ENCODE results near the gene CPEB3. TPM values are rescaled to one million over a fixed set of nuclear protein-coding genes. Genes with fewer than 3 reads are reported as not detected.

CPEB3 gene
- total and polyA plus RNA-seq, 2 donors (not counting 1 experiment from before 2014, with no cell fraction given): 0.37 to 0.66 TPM

GRCh38 chr10:92125144-92125543 is 165.7 kb downstream of the CPEB3 start:
- no peak overlapping the region for H3K9ac ChIP-seq (ENCODE audit: insufficient read depth, low read length)
- peaks cover 6% of the 10 kb centered on the region for H3K4me1 ChIP-seq (ENCODE audit: control insufficient read depth, extremely low read depth, insufficient read depth, low read length)
- no peak overlapping the region for H2AFZ ChIP-seq (ENCODE audit: low read length)
- no peak for TF ChIP-seq EZH2 (IDR thresholded peaks at IDR 0.05; ENCODE audit: low read length, missing control alignments)
- no peak for TF ChIP-seq CTCF (conservative IDR thresholded peaks at IDR 0.05 in 1 of 2, IDR thresholded peaks at IDR 0.05 in 1 of 2; ENCODE audit: low read depth in 1 of 2, low read length in 2 of 2)
- H3K4me2 ChIP-seq (ENCODE audit: extremely low read depth, insufficient read depth, low read length): peak overlapping the region; percentile 5
- H3K4me3 ChIP-seq (replicated peaks in 1 of 4; ENCODE audit: control extremely low read depth in 1 of 4, insufficient read depth in 1 of 4, low read depth in 3 of 4, low read length in 4 of 4): no peak overlapping the region
- no peaks in the 10 kb centered on the region for H3K27me3 ChIP-seq (ENCODE audit: control insufficient read depth, insufficient read depth, low read length)
- no peaks in the 10 kb centered on the region for H4K20me1 ChIP-seq (ENCODE audit: control insufficient read depth, extremely low read depth, insufficient read depth, low read length)
- H3K36me3 ChIP-seq (ENCODE audit: control insufficient read depth, insufficient read depth, low read length): no peaks in the 10 kb centered on the region
- H3K27ac ChIP-seq (ENCODE audit: insufficient read depth, low read length): no peak overlapping the region
- H3K79me2 ChIP-seq (ENCODE audit: control insufficient read depth, insufficient read depth, low read length): no peaks in the 10 kb centered on the region
- no peaks in the 10 kb centered on the region for H3K9me3 ChIP-seq (ENCODE audit: control insufficient read depth, insufficient read depth, low read depth, low read length)
- peak in 1 of 2 donors; percentile 23 for DNase-seq (ENCODE audit: low read depth in 2 of 2)

- peak overlapping the region; percentile 5 for H3K4me2 ChIP-seq (ENCODE audit: extremely low read depth, insufficient read depth, low read length)
- peak; percentile 90 to 93 for DNase-seq (ENCODE audit: low read depth in 2 of 2)
- no peaks in the 10 kb centered on the region for H3K36me3 ChIP-seq (ENCODE audit: control insufficient read depth, insufficient read depth, low read length)
- no peaks in the 10 kb centered on the region for H3K79me2 ChIP-seq (ENCODE audit: control insufficient read depth, insufficient read depth, low read length)
- no peaks in the 10 kb centered on the region for H4K20me1 ChIP-seq (ENCODE audit: control insufficient read depth, extremely low read depth, insufficient read depth, low read length)
- H3K9ac ChIP-seq (ENCODE audit: insufficient read depth, low read length): no peak overlapping the region
- H2AFZ ChIP-seq (ENCODE audit: low read length): no peak overlapping the region
- no peaks in the 10 kb centered on the region for H3K27me3 ChIP-seq (ENCODE audit: control insufficient read depth, insufficient read depth, low read length)
- H3K27ac ChIP-seq (ENCODE audit: insufficient read depth, low read length): no peak overlapping the region
- TF ChIP-seq CTCF (conservative IDR thresholded peaks at IDR 0.05 in 1 of 2, IDR thresholded peaks at IDR 0.05 in 1 of 2; ENCODE audit: low read depth in 1 of 2, low read length in 2 of 2) (no peak), EZH2 (IDR thresholded peaks at IDR 0.05; ENCODE audit: low read length, missing control alignments) (no peak)
- no peaks in the 10 kb centered on the region for H3K9me3 ChIP-seq (ENCODE audit: control insufficient read depth, insufficient read depth, low read depth, low read length)
- no peak overlapping the region for H3K4me3 ChIP-seq (replicated peaks in 1 of 4; ENCODE audit: control extremely low read depth in 1 of 4, insufficient read depth in 1 of 4, low read depth in 3 of 4, low read length in 4 of 4)
- H3K4me1 ChIP-seq (ENCODE audit: control insufficient read depth, extremely low read depth, insufficient read depth, low read length): peaks cover 6% of the 10 kb centered on the region
Observed at GRCh38 chr10:92124616-92125143, 166.2 kb downstream of the CPEB3 start.

GRCh38 chr10:92124020-92124419 is 166.9 kb downstream of the CPEB3 start:
- Histone ChIP-seq H3K36me3 (ENCODE audit: control insufficient read depth, insufficient read depth, low read length) (no peaks in the 10 kb centered on the region), H4K20me1 (ENCODE audit: control insufficient read depth, extremely low read depth, insufficient read depth, low read length) (no peaks in the 10 kb centered on the region), H3K27me3 (ENCODE audit: control insufficient read depth, insufficient read depth, low read length) (no peaks in the 10 kb centered on the region), H3K79me2 (ENCODE audit: control insufficient read depth, insufficient read depth, low read length) (no peaks in the 10 kb centered on the region), H2AFZ (ENCODE audit: low read length) (no peak overlapping the region), H3K9me3 (ENCODE audit: control insufficient read depth, insufficient read depth, low read depth, low read length) (no peaks in the 10 kb centered on the region), H3K4me1 (ENCODE audit: control insufficient read depth, extremely low read depth, insufficient read depth, low read length) (peaks cover 6% of the 10 kb centered on the region), H3K4me2 (ENCODE audit: extremely low read depth, insufficient read depth, low read length) (no peak overlapping the region), H3K9ac (ENCODE audit: insufficient read depth, low read length) (no peak overlapping the region), H3K27ac (ENCODE audit: insufficient read depth, low read length) (no peak overlapping the region), H3K4me3 (replicated peaks in 1 of 4; ENCODE audit: control extremely low read depth in 1 of 4, insufficient read depth in 1 of 4, low read depth in 3 of 4, low read length in 4 of 4) (no peak overlapping the region)
- TF ChIP-seq CTCF (conservative IDR thresholded peaks at IDR 0.05 in 1 of 2, IDR thresholded peaks at IDR 0.05 in 1 of 2; ENCODE audit: low read depth in 1 of 2, low read length in 2 of 2): no peak
- no peak for TF ChIP-seq EZH2 (IDR thresholded peaks at IDR 0.05; ENCODE audit: low read length, missing control alignments)
- no peak for DNase-seq (ENCODE audit: low read depth in 2 of 2)
